ENCODE measurements around the gene HOXA10.
A peak's percentile ranks its signal among the peaks of the same experiment; 100 is the strongest.

HOXA10 gene

GRCh38 chr7:27156508-27156898 lies 17.6 kb downstream of the HOXA10 start, which contains the start of gene HOXA7:
HOXA7 (minus strand) TSS chr7:27156675; CDS start chr7:27156545, 130 bp downstream.
- DNase-seq (ENCODE audit: low read depth in 2 of 2), result no peak

GRCh38 chr7:27155816-27156507 lies 18.2 kb downstream of the HOXA10 start:
- DNase-seq (ENCODE audit: low read depth in 2 of 2), result no peak

GRCh38 chr7:27154901-27155815 lies 19.0 kb downstream of the HOXA10 start:
- no peak for DNase-seq (ENCODE audit: low read depth in 2 of 2)

GRCh38 chr7:27154369-27154768 lies 19.8 kb downstream of the HOXA10 start:
- DNase-seq (ENCODE audit: low read depth in 2 of 2), result no peak

GRCh38 chr7:27153526-27153925 lies 20.6 kb downstream of the HOXA10 start:
- no peak for DNase-seq (ENCODE audit: low read depth in 2 of 2)

- DNase-seq (ENCODE audit: low read depth in 2 of 2), result no peak
These were observed 21.2 kb downstream of the HOXA10 start for GRCh38 chr7:27152816-27153442.

- DNase-seq (ENCODE audit: low read depth in 2 of 2), result peak in 1 of 2 experiments; percentile 42
These were observed 21.9 kb downstream of the HOXA10 start, which contains the start of gene HOXA3 for GRCh38 chr7:27151931-27152815. HOXA3 (minus strand) TSS chr7:27152583; CDS start chr7:27110640, 41,943 bp downstream.

- DNase-seq (ENCODE audit: low read depth in 2 of 2), result no peak
These were observed 22.7 kb downstream of the HOXA10 start for GRCh38 chr7:27151341-27151930.

GRCh38 chr7:27150568-27151340 lies 23.4 kb downstream of the HOXA10 start:
- peak in 1 of 2 experiments; percentile 53 for DNase-seq (ENCODE audit: low read depth in 2 of 2)

GRCh38 chr7:27149842-27150567 lies 24.1 kb downstream of the HOXA10 start:
- no peak for DNase-seq (ENCODE audit: low read depth in 2 of 2)

GRCh38 chr7:27148756-27149641 lies 25.1 kb downstream of the HOXA10 start:
- no peak for DNase-seq (ENCODE audit: low read depth in 2 of 2)

GRCh38 chr7:27148031-27148755 lies 25.9 kb downstream of the HOXA10 start:
- DNase-seq (ENCODE audit: low read depth in 2 of 2), result no peak

GRCh38 chr7:27147199-27148030 lies 26.7 kb downstream of the HOXA10 start, which contains the start of gene HOXA6:
HOXA6 (minus strand) TSS chr7:27147774; CDS start chr7:27147749, 25 bp downstream.
- DNase-seq (ENCODE audit: low read depth in 2 of 2), result no peak

- no peak for DNase-seq (ENCODE audit: low read depth in 2 of 2)
These were observed 27.5 kb downstream of the HOXA10 start for GRCh38 chr7:27146491-27147198.

- no peak for DNase-seq (ENCODE audit: low read depth in 2 of 2)
These were observed 28.2 kb downstream of the HOXA10 start for GRCh38 chr7:27145914-27146412.
